K562 (cell line): Measurements from ENCODE around the gene KDM4F. TPM values are rescaled to one million over a fixed set of nuclear protein-coding genes. Genes with fewer than 3 reads are reported as not detected.

Experiments
- ATAC-seq: fragments of 200-7000 bp; cut with Tn5 transposase; 3 replicates; pipeline ENCODE4 v1.9.1; 2020; ENCODE audit warnings: moderate library complexity
- BruUV-seq: library from RNA; stranded (reverse); fragments of 400-500 nt; replicated peaks from 2 replicates; lab custom pipeline; 2021; lab: Mats Ljungman, UMichigan
- CTCF ChIA-PET: fragments of 300-600 bp; formaldehyde crosslinking; extraction: SDS; loops from one replicate; lab custom pipeline; 2021; ENCODE audit warnings: low intra/inter-chr PET ratio; lab: Yijun Ruan, JAX
- POLR2A ChIA-PET: fragments of 300-600, 350-650 bp; sonication (Branson Sonifier 250); formaldehyde crosslinking; extraction: SDS; loops from one replicate; lab custom pipeline; 2021; ENCODE audit warnings: antibody characterized with exemption, inconsistent platforms; lab: Yijun Ruan, JAX
- DNase-seq, 4 experiments: peaks; one replicate each; pipeline versions ENCODE4 v3.0.0 to v3.0.0-alpha.2; 2011 to 2018; ENCODE audit warnings: low spot score in 3 of 4, mixed read lengths in 3 of 4; ENCODE audit errors: extremely low read depth in 1 of 4
- FAIRE-seq: peaks from 2 replicates; lab custom pipeline; 2011; peaks lifted over from hg19 to GRCh38; lab: Jason Lieb, UNC
- H2AFZ ChIP-seq: 2 replicates; pipeline ENCODE4 v1.6.0; 2011; ENCODE audit warnings: low read depth, low read length, control low read depth, inconsistent platforms
- H3K27ac ChIP-seq: fragments of 200-600 bp; 3 replicates; pipeline ENCODE4 v1.8.0; 2011; ENCODE audit warnings: low read depth, mild to moderate bottlenecking, control low read depth, inconsistent platforms, low read length, moderate library complexity, mixed read lengths; ENCODE audit errors: extremely low read depth
- H3K27me3 ChIP-seq, 2 experiments: fragments of 300-600 bp in 1 of 2; 2 replicates in 1 of 2; 3 replicates in 1 of 2; pipeline versions ENCODE4 v1.6.0 to v1.8.0; 2011; ENCODE audit warnings: inconsistent platforms in 2 of 2, low read length in 2 of 2, mild to moderate bottlenecking in 1 of 2, mixed read lengths in 1 of 2, moderate library complexity in 1 of 2; ENCODE audit not compliant: control insufficient read depth in 2 of 2, insufficient read depth in 2 of 2
- H3K36me3 ChIP-seq: fragments of 300-600 bp; 3 replicates; pipeline ENCODE4 v1.8.0; 2011; ENCODE audit warnings: mild to moderate bottlenecking, low read length, inconsistent platforms; ENCODE audit not compliant: control insufficient read depth, insufficient read depth
- H3K4me1 ChIP-seq, 2 experiments: fragments of 200-600 bp in 1 of 2; replicated peaks in 1 of 2; 2 replicates in 1 of 2; 3 replicates in 1 of 2; pipeline versions ENCODE4 v1.5.1 to v1.8.0; 2011; ENCODE audit warnings: inconsistent platforms in 2 of 2, low read length in 2 of 2, mild to moderate bottlenecking in 1 of 2, mixed read lengths in 1 of 2, moderate library complexity in 1 of 2; ENCODE audit not compliant: control insufficient read depth in 2 of 2, insufficient read depth in 2 of 2
- H3K4me2 ChIP-seq: 2 replicates; pipeline ENCODE4 v1.6.1; 2011; ENCODE audit warnings: low read length, control low read depth, inconsistent platforms, mixed read lengths; ENCODE audit not compliant: insufficient read depth
- H3K4me3 ChIP-seq: fragments of 200-600 bp; sonication (generic), shearing (Covaris generic); 2 replicates; pipeline ENCODE4 v1.5.1; 2016; ENCODE audit warnings: control low read depth, inconsistent platforms
- H3K79me2 ChIP-seq: fragments of 200-600 bp; 3 replicates; pipeline ENCODE4 v1.8.0; 2011; ENCODE audit warnings: low read length, inconsistent platforms; ENCODE audit not compliant: control insufficient read depth, insufficient read depth
- H3K9ac ChIP-seq, 2 experiments: 2 replicates each; pipeline versions ENCODE4 v1.6.0 to v1.6.1; 2011; ENCODE audit warnings: low read depth in 2 of 2, low read length in 2 of 2, control low read depth in 1 of 2, inconsistent platforms in 1 of 2, mild to moderate bottlenecking in 1 of 2, mixed read lengths in 1 of 2; ENCODE audit not compliant: insufficient read depth in 1 of 2
- H3K9me1 ChIP-seq: one replicate; pipeline ENCODE4 v1.6.0; 2011; ENCODE audit warnings: inconsistent platforms, mild to moderate bottlenecking, low read length, moderate library complexity; ENCODE audit not compliant: control insufficient read depth, insufficient read depth
- H3K9me3 ChIP-seq: replicated peaks from 2 replicates; pipeline ENCODE4 v1.5.1; 2011; ENCODE audit warnings: low read depth, low read length, inconsistent platforms; ENCODE audit not compliant: control insufficient read depth, insufficient read depth
- H4K20me1 ChIP-seq: replicated peaks from 2 replicates; pipeline ENCODE4 v1.6.1; 2011; ENCODE audit warnings: low read length, inconsistent platforms, mixed read lengths; ENCODE audit not compliant: control insufficient read depth, insufficient read depth
- ARID3B ChIP-seq: fragments of 250-450 bp; sonication (Bioruptor Pico); IDR thresholded peaks from 2 replicates; pipeline ENCODE4 v1.4.0; 2020; ENCODE audit warnings: borderline replicate concordance
- BRCA1 ChIP-seq, 2 experiments: fragments of 450-650 bp in 1 of 2; sonication (generic) in 1 of 2; formaldehyde crosslinking in 1 of 2; IDR thresholded peaks; 2 replicates each; pipeline versions ENCODE4 v1.5.0 to v1.6.1; 2017 to 2020; ENCODE audit warnings: mild to moderate bottlenecking in 1 of 2, missing genetic modification reagents in 1 of 2
- BRD4 ChIP-seq: fragments of 200-600 bp; sonication (generic); IDR thresholded peaks from 2 replicates; pipeline ENCODE4 v1.6.1; 2017; ENCODE audit warnings: inconsistent platforms
- ETS2 ChIP-seq: IDR thresholded peaks from 2 replicates; pipeline ENCODE4 v1.6.1; 2016; ENCODE audit warnings: borderline replicate concordance, missing genetic modification characterization, mild to moderate bottlenecking, moderate library complexity, missing compliant biosample characterization; ENCODE audit not compliant: poor library complexity, severe bottlenecking
- FOSL1 ChIP-seq: fragments of 200-800 bp; sonication (Bioruptor generic); conservative IDR thresholded peaks from 2 replicates; pipeline ENCODE4 v1.6.1; 2016; ENCODE audit warnings: missing genetic modification characterization, missing compliant biosample characterization
- GATAD2A ChIP-seq: fragments of 450-650 bp; IDR thresholded peaks from 2 replicates; pipeline ENCODE4 v1.6.1; 2017
- WGBS: fragments of 100-300 bp; shearing (Covaris generic); methylation state at CpG from one replicate; pipeline ENCODE4 v1.1.6; 2016; ENCODE audit warnings: low coverage, mixed read lengths; ENCODE audit not compliant: insufficient coverage; ENCODE audit errors: missing lambda C conversion rate; 5-methylcytosine and 5-hydroxymethylcytosine counted together
- in situ Hi-C: fragments of 300-500 bp; cut with MboI; formaldehyde crosslinking; loops from 4 replicates; pipeline ENCODE4 v1.15.0; 2018; ENCODE audit warnings: inconsistent platforms, mixed read lengths
- intact Hi-C: fragments of 100-400 bp; cut with micrococcal nuclease; formaldehyde crosslinking; loops from 2 replicates; pipeline ENCODE4 v1.14.2; 2022
- polyA plus RNA-seq, 8 experiments: library from polyadenylated mRNA; depleted of rRNA in 4 of 8; stranded (reverse) in 5 of 8; unstranded in 3 of 8; fragments of >200 nt; fragmentation: Nextera tagmentation in 2 of 8; fragmentation: Illumina TruSeq in 1 of 8; extraction: Ambion mirVana in 2 of 8; extraction: Trizol in 1 of 8; gene quantifications; 2 replicates each; pipeline versions ENCODE4 v1.2.1 to v1.2.3, GENCODE V29; 2011 to 2014; ENCODE audit warnings: inconsistent platforms in 1 of 8, missing spikeins in 1 of 8
- total RNA-seq, 7 experiments: library from RNA; depleted of rRNA in 6 of 7; stranded (reverse); fragments of >200 nt in 6 of 7; fragmentation: Illumina TruSeq in 2 of 7; extraction: Trizol in 2 of 7; gene quantifications; 2 replicates each; pipeline versions ENCODE4 v1.2.1 to v1.2.3, GENCODE V29; 2011 to 2021; ENCODE audit warnings: low replicate concordance in 1 of 7

KDM4F gene
- total and polyA plus RNA-seq, 9 of the 15 experiments (the other 6 are each of a cell fraction or from before 2014, with no cell fraction given) = not detected

- no peaks in the 10 kb centered on the region for H3K9me1 ChIP-seq
- no peak overlapping the region for H2AFZ ChIP-seq
- H4K20me1 ChIP-seq = no peaks in the 10 kb centered on the region; the same call in 1 of the 2 replicates
- BruUV-seq = no TSS peak
- no peak for TF ChIP-seq GATAD2A
- 0 out of 2 replicates have a peak, but pooled peaks have one; percentile 20 for TF ChIP-seq FOSL1
- ATAC-seq = no peak
- H3K36me3 ChIP-seq = no peaks in the 10 kb centered on the region; the same call in 2 of the 3 replicates
- H3K4me1 ChIP-seq = peaks cover 11 to 52% of the 10 kb centered on the region in 2 experiments; a peak in 4 of 5 replicates
- no peak for DNase-seq
- H3K27ac ChIP-seq = no peak overlapping the region
- H3K79me2 ChIP-seq = peaks cover 10% of the 10 kb centered on the region; the same call in 1 of the 3 replicates
- H3K4me2 ChIP-seq = no peak overlapping the region
- in situ Hi-C loops (no loop called here), intact Hi-C loops (no loop called here)
- CTCF ChIA-PET = no interaction called here
- POLR2A ChIA-PET = interaction anchor here (0.6 to 1.9 kb wide), 4 partner anchors 8 to 135 kb away, joined by 3 to 4 read pairs (median 4); partner anchors contain the start of gene SESN3
- H3K27me3 ChIP-seq = no peaks in the 10 kb centered on the region
- no peak overlapping the region for H3K9ac ChIP-seq
- no peaks in the 10 kb centered on the region for H3K9me3 ChIP-seq
- no peak overlapping the region for H3K4me3 ChIP-seq
- FAIRE-seq = no peak
- 50% methylated on average over 4 of the region's 4 CpGs for WGBS
These were observed 46.8 kb downstream of the KDM4F start for GRCh38 chr11:95095858-95096587.

- Histone ChIP-seq H3K27ac (no peak overlapping the region), H3K4me2 (no peak overlapping the region), H3K36me3 (no peaks in the 10 kb centered on the region; the same call in 2 of the 3 replicates), H2AFZ (no peak overlapping the region), H3K27me3 (no peaks in the 10 kb centered on the region), H3K9ac (no peak overlapping the region), H3K4me1 (peaks cover 10 to 42% of the 10 kb centered on the region in 2 experiments; a peak in 4 of 5 replicates), H4K20me1 (no peaks in the 10 kb centered on the region), H3K9me1 (no peaks in the 10 kb centered on the region), H3K9me3 (no peaks in the 10 kb centered on the region), H3K4me3 (no peak overlapping the region), H3K79me2 (peaks cover 6% of the 10 kb centered on the region; the same call in 1 of the 3 replicates)
- in situ Hi-C loops (no loop called here), intact Hi-C loops (no loop called here)
- BruUV-seq = no TSS peak
- FAIRE-seq (no peak), DNase-seq (no peak), ATAC-seq (no peak)
- ChIA-PET CTCF (no interaction called here), POLR2A (interaction anchor here (0.9 to 1.0 kb wide), 2 partner anchors 9 to 11 kb away, joined by 3 read pairs; no protein-coding TSS in a partner anchor)
- no peak for TF ChIP-seq ETS2 (tag)
- TF ChIP-seq BRD4 = no peak
- TF ChIP-seq ARID3B (CRISPR knock-in tag) = no peak
- TF ChIP-seq BRCA1 (IDR thresholded peaks at IDR 0.05) = no peak
- no peak for TF ChIP-seq BRCA1 (CRISPR knock-in tag; IDR thresholded peaks at IDR 0.05)
- 43% methylated on average over 3 of the region's 3 CpGs for WGBS
These were observed 48.0 kb downstream of the KDM4F start for GRCh38 chr11:95097209-95097608.
